ENCODE results near the gene ERC2. TPM values are rescaled to one million over a fixed set of nuclear protein-coding genes. Genes with fewer than 3 reads are reported as not detected.

The ERC2 gene
- total and polyA plus RNA-seq, 2 of the 8 experiments (the other 6 are each of a cell fraction or from before 2014, with no cell fraction given): 16.4 to 22.8 TPM

GRCh38 chr3:55724821-55725220 is 743.4 kb downstream of the ERC2 start:
- Histone ChIP-seq H3K27me3 (replicated peaks in 1 of 4; ENCODE audit: control insufficient read depth in 3 of 4, extremely low read depth in 1 of 4, insufficient read depth in 3 of 4, low read length in 3 of 4) (no peaks in the 10 kb centered on the region), H4K91ac (replicated peaks; ENCODE audit: insufficient read length, low read length) (no peak overlapping the region), H3K18ac (ENCODE audit: extremely low read depth, low read length) (no peak overlapping the region), H2BK5ac (ENCODE audit: low read depth, low read length) (no peak overlapping the region), H3K79me1 (ENCODE audit: low read depth, low read length) (no peaks in the 10 kb centered on the region; the same call in 1 of the 2 replicates), H2BK12ac (ENCODE audit: low read depth, low read length) (no peak overlapping the region), H4K5ac (ENCODE audit: insufficient read length, low read depth, low read length) (no peak overlapping the region), H3K36me3 (ENCODE audit: control insufficient read depth in 2 of 4, insufficient read depth in 4 of 4, low read length in 3 of 4) (no peaks in the 10 kb centered on the region), H3K27ac (ENCODE audit: low read depth, low read length) (no peak overlapping the region), H2BK20ac (ENCODE audit: low read length) (no peak overlapping the region), H3K56ac (replicated peaks; ENCODE audit: insufficient read length, low read depth, low read length) (no peak overlapping the region), H3K23ac (ENCODE audit: insufficient read length) (no peak overlapping the region), H3K23me2 (ENCODE audit: low read depth, low read length) (no peaks in the 10 kb centered on the region), H2AK5ac (ENCODE audit: low read depth, low read length) (no peak overlapping the region), H4K20me1 (replicated peaks in 1 of 2; ENCODE audit: control insufficient read depth in 1 of 2, insufficient read depth in 2 of 2, low read length in 2 of 2) (no peaks in the 10 kb centered on the region), H3K9ac (replicated peaks in 1 of 4; ENCODE audit: extremely low read depth in 1 of 4, low read depth in 3 of 4, low read length in 3 of 4) (no peak overlapping the region), H3K79me2 (ENCODE audit: control insufficient read depth in 1 of 2, insufficient read depth in 2 of 2, low read length in 2 of 2) (no peaks in the 10 kb centered on the region), H3K4me3 (ENCODE audit: extremely low read depth in 1 of 4, insufficient read depth in 2 of 4, low read depth in 3 of 4, low read length in 4 of 4) (no peak overlapping the region), H2AFZ (ENCODE audit: low read length) (no peak overlapping the region), H3K4me1 (replicated peaks in 1 of 4; ENCODE audit: control insufficient read depth in 3 of 4, insufficient read depth in 4 of 4, low read length in 3 of 4) (peaks cover 0 to 7% (median 0%) of the 10 kb centered on the region in 4 experiments; a peak in 5 of 7 replicates), H3K4me2 (ENCODE audit: insufficient read depth in 1 of 2, low read depth in 2 of 2, low read length in 2 of 2) (no peak overlapping the region), H4K8ac (ENCODE audit: extremely low read depth, insufficient read depth, low read length) (no peak overlapping the region), H3K14ac (ENCODE audit: insufficient read length) (no peak overlapping the region), H2BK15ac (ENCODE audit: low read length) (no peak overlapping the region), H2BK120ac (replicated peaks; ENCODE audit: low read depth, low read length) (no peak overlapping the region), H3K9me3 (ENCODE audit: insufficient read depth in 2 of 2, low read depth in 1 of 2, low read length in 1 of 2) (no peaks in the 10 kb centered on the region), H3K4ac (replicated peaks; ENCODE audit: insufficient read length, low read depth, low read length) (no peak overlapping the region)
- POLR2A ChIA-PET (ENCODE audit: partially characterized antibody): interaction anchor here (1.0 kb wide), 1 partner anchor 237 kb away, joined by 3 read pairs; no protein-coding TSS in a partner anchor
- CTCF ChIA-PET (ENCODE audit: partially characterized antibody): interaction anchor here (0.7 to 2.9 kb wide), 6 partner anchors 21 to 222 kb away, joined by 3 to 9 read pairs (median 3); no protein-coding TSS in a partner anchor
- DNase-seq (ENCODE audit: low read depth in 1 of 2, low spot score in 2 of 2) (no peak), FAIRE-seq (no peak)
- WGBS, 2 experiments (ENCODE audit: extremely low coverage in 1 of 2, insufficient coverage in 1 of 2, insufficient read length in 1 of 2, insufficient replicate concordance in 2 of 2, low coverage in 1 of 2, low lambda C conversion rate in 2 of 2, missing lambda C conversion rate in 1 of 2): 84% methylated on average over 2 of the region's 2 CpGs; no CpG with 5 or more reads in 1 of the 2 experiments
- no peak for TF ChIP-seq KDM1A (IDR thresholded peaks at IDR 0.05; ENCODE audit: borderline replicate concordance, low read length)
- TF ChIP-seq RBBP5 (IDR thresholded peaks at IDR 0.05; ENCODE audit: borderline replicate concordance, low read depth, low read length): no peak
- TF ChIP-seq CHD1 (IDR thresholded peaks at IDR 0.05; ENCODE audit: low read depth, low read length): no peak
- TF ChIP-seq SIX5 (IDR thresholded peaks at IDR 0.05; ENCODE audit: low read depth, low read length): no peak
- no peak for TF ChIP-seq HDAC2 (IDR thresholded peaks at IDR 0.05; ENCODE audit: borderline replicate concordance in 1 of 2, low read depth in 2 of 2, low read length in 2 of 2)
- no peak for TF ChIP-seq GTF2F1 (IDR thresholded peaks at IDR 0.05; ENCODE audit: borderline replicate concordance, low read depth, low read length)
- TF ChIP-seq BRCA1 (IDR thresholded peaks at IDR 0.05; ENCODE audit: low read depth, low read length): no peak

Data from H1 (cell line).